Stimulated activated CD8-positive, alpha-beta memory T cell treated with anti-CD3 and anti-CD28 coated beads, Interleukin-15, amount 100 ng/mL, for 1 hour (primary cell): ENCODE measurements around the gene COA6.
"Not testable (repeated sequence)": the region's sequence is repeated elsewhere in the genome, so short reads cannot be mapped to it uniquely, and the experiment has no call there.

Experiments used
- DNase-seq: peaks from one replicate; pipeline ENCODE4 v3.0.0-alpha.2; 2020; ENCODE audit warnings: low read depth

COA6 gene

GRCh38 chr1:234373064-234373958, at the start of gene COA6:
TSS of gene COA6 (plus strand) at chr1:234373456. CDS start at chr1:234373467, 11 bp downstream.
- peak; percentile 74 for DNase-seq

DNA sequence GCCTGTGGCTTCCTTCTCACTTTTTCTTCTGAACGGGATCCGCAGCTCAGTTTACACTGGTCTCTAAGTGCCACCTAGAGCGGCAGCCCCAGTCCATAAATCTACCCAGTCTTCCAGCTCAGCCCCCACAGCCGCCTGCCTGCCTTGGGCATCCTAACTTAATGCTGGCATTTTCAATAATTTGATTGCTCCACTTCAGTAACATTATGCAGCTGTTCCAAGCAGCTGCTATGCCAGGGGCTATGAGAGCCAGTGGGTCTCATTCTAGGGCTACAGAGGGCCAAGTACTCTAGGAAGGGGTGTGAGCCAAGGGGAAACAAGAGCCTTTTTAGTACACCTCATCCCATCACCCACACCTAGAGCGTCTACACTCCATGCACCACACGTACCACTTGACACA, 48.4 kb upstream of the COA6 start:
- DNase-seq: no peak

DNA sequence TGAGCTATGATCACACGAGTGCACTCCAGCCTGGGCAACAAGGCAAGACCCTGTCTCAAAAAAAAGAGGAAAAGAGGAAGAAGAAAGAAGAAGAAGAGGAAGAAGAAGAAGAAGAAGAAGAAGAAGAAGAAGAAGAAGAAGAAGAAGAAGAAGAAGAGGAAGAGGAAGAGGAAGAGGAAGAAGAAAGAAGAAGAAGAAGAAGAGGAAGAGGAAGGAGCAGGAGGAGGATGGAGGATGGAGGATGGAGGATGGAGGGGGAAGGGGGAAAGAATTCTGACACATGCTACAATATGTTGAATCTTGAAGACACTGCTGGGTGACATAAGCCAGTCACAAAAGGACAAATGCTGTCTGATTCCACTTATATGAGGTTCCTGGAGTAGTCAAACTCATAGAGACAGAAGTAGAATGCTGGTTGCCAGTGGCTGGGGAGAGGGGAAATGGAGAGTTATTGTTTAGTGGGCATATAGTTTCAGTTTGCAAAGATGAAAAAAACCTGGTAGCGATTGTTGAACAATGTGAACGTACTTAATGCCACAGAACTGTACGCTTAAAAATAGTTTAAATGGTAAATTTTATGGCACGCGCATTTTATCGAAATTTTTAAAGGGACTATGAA, 47.3 kb upstream of the COA6 start:
- no peak for DNase-seq

GRCh38 chr1:234326497-234327366, 46.5 kb upstream of the COA6 start:
- peak; percentile 52 for DNase-seq

- no peak for DNase-seq
These were observed 45.6 kb upstream of the COA6 start for GRCh38 chr1:234327577-234328164.

- no peak for DNase-seq
These were observed 42.4 kb upstream of the COA6 start for GRCh38 chr1:234330843-234331215.

DNA sequence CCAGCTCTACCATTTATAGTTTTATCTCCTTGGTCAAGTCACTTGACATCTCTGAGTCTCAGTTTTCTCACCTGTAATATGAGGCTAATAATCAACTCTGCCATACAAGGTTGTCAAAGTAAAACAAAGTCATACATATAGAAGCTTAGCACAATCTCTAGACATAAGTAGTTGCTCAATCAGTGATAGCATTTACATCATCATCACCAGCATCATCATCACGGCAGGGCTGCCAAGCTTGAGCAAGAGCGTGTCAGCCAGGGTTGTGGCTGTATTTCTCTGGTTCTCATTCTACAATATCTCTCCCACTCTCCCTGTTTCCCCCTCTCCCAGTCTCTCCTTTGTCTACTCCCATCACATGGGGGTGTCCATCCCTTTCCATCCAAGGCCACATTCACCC, 41.7 kb upstream of the COA6 start:
- DNase-seq: no peak

DNA sequence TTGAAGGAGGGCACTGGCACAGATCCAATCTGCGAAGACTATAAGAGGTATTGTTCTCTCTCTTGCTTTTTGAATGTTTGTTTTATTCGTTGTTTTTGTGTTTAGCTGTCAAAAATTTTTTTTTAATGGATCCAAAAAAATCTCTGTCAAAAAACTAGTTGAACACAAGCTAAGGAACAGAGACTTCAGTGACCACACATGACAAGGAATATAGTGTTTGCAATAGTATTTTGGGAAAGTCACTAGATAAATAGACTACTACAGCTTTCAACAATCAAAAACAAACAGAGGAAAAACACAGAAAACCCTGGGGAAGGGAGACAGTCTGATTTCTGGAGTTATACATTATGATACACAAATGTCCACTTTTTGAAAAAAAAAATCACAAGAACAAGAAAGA, 36.9 kb upstream of the COA6 start:
- DNase-seq: no peak

GRCh38 chr1:234337233-234337632, 36.0 kb upstream of the COA6 start:
- DNase-seq: no peak

GRCh38 chr1:234340528-234340927, 32.7 kb upstream of the COA6 start:
- DNase-seq: no peak

DNA sequence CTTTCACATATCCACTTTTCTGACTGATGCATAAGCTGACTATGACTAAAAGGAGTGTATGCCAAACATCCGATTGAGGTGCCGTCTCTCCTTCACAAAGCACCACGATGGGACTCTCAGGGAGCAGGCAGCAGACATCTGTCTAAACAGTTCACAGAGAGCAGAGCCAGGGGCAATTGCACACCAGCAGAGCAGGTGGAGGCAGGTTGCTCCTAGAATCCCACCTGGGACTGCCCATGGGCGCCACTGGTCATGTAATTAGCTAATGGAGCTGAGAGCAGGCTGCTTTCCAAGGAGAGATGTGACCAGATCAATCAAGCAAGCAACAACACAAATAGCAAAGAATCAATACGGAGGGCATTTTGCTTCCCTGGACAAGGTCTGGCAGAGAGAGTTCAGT, 30.5 kb upstream of the COA6 start:
- no peak for DNase-seq

DNA sequence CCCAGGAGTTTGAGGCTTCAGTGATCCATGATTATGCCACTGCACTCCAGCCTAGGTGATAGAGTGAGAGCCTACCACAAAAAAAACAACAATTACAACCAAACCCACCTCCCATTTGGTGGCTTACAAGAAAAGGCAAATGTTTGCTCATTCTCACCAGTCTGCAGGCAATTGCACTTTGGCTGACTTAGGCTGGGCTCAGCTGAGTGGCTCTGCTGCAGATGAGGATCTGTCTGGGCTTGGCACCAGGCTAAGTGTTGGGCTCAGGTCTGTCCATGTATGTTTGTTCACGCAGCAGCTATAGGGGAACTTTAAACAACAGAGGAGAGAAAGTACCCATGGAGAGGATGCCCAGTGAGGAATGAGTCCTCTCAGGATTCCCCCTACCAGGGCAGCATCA, 28.0 kb upstream of the COA6 start:
- DNase-seq: no peak

GRCh38 chr1:234348964-234349363, 24.3 kb upstream of the COA6 start:
- no peak for DNase-seq

GRCh38 chr1:234355782-234356510, 17.3 kb upstream of the COA6 start:
- DNase-seq: no peak

GRCh38 chr1:234356615-234357269, 16.5 kb upstream of the COA6 start:
- DNase-seq: not testable (repeated sequence)

DNA sequence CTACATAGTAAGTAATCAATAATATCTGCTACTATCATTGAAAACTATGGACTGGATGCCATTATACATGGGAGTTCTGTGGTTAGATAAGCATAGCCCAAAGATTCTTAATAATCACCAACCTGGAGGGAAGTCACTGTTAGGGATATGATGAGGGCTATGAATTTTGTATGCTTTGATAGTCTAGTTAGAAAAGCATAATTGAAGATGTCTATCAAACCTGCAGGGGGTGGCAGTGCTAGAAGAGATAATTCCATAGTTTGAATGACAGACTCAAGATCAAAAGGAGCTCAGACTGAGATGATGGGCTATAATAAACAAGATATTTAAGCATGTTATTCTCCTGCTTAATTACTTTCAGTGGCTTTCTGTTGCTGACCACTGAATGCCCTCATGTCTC, 15.4 kb upstream of the COA6 start:
- no peak for DNase-seq

- DNase-seq: no peak
These were observed 12.1 kb upstream of the COA6 start for GRCh38 chr1:234361102-234361603.

- DNase-seq: no peak
These were observed 10.7 kb upstream of the COA6 start for GRCh38 chr1:234362558-234362957.

DNA sequence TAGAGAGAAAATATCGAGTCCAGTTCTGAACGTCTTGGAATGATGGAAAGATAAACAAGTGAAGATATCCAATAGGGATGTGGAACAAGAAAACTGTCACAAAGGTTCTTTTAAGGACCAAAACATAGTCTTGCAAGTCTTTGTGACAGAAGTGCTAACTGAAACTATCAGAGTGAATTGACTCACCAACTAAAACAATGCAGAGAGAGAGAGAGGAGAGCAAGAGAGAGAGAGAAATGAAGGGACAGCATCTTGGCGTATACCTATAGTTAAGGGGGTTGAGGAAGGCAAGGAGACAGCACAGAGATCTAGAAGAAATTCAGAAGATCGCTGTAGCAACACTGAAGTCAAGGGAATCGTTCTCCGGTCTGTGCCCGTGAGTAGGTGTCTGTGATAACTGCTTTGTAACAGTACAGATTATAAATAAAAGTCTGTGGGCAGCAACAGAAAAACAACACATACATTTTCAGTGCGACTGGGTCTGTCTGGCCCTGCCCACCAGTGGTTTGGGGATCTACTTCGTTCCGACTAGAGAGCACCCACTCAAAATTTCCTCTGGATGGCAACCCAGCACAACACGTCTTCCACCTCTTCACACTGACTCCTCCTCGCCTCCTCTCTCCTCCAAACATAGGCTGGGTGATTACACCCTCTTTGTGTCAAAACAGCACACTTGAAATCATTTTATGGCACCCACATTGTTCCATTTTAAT, 4.8 kb upstream of the COA6 start:
- no peak for DNase-seq

DNA sequence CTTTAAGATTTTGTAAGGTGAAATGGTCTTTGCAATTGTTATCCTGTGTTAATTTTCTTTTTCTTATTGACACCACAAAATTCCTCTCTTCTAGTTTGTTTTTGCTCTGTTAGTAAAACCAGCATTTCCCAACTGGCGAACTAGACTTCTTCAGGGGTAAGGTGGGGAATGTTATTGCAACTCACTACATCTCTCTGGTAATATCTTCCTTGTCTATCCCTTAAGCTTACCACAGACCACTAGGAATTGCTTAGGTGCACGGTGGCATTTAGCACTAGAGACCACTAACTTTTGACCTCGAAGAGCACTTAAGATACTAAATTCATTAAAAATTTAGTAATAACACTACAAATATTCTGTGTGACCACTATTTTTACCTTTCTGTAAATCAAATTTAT, 4.2 kb upstream of the COA6 start:
- DNase-seq: no peak
